ENCODE measurements around the gene ACTA1.

- TF ChIP-seq, protein P1, sequence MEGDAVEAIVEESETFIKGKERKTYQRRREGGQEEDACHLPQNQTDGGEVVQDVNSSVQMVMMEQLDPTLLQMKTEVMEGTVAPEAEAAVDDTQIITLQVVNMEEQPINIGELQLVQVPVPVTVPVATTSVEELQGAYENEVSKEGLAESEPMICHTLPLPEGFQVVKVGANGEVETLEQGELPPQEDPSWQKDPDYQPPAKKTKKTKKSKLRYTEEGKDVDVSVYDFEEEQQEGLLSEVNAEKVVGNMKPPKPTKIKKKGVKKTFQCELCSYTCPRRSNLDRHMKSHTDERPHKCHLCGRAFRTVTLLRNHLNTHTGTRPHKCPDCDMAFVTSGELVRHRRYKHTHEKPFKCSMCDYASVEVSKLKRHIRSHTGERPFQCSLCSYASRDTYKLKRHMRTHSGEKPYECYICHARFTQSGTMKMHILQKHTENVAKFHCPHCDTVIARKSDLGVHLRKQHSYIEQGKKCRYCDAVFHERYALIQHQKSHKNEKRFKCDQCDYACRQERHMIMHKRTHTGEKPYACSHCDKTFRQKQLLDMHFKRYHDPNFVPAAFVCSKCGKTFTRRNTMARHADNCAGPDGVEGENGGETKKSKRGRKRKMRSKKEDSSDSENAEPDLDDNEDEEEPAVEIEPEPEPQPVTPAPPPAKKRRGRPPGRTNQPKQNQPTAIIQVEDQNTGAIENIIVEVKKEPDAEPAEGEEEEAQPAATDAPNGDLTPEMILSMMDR (conservative IDR thresholded peaks at IDR 0.05; ENCODE audit: low read depth, low read length): no peak
- TF ChIP-seq EZH2 (IDR thresholded peaks at IDR 0.05; ENCODE audit: low read length, unreplicated experiment): no peak
Observed at GRCh38 chr1:229431284-229432115, 2.4 kb downstream of the ACTA1 start.
